ENCODE data around the gene CCL27.

Gene CCL27

DNA sequence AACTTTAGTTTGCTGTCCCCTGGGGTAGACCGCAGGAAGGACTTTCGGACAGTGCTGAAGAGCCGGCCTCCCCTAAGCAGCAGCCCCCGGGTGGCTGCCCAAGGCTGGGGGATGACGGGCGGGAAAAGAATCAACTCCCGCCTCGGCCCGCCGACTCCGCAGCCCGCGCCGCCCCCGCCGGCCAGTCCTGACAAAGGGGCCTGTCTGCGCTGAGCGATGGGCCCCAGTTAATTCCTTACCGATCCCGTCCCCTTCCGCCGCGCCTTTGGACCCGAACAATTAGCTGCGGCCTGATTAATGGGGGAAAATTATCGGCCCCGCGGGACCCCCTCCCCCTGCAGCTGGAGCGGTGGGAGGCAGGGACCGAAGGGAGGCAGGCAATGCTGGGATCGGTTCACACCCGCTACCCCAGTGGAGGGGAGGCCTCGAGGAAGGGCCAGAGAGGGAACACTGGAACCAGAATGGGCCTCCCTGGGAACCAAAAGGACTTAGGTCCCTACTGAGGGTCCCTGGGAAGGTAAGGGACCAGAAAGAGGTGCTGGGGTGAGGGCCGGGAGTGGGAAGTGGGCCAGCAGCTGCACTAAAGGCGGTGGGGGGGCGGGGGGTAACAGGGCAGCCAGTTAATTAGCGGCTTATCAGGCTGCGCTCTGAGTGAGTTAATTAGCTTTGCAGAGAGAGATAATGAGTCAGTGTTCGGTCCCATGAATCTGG is 37.8 kb downstream of the CCL27 start:
- DNase-seq = no peak

DNA sequence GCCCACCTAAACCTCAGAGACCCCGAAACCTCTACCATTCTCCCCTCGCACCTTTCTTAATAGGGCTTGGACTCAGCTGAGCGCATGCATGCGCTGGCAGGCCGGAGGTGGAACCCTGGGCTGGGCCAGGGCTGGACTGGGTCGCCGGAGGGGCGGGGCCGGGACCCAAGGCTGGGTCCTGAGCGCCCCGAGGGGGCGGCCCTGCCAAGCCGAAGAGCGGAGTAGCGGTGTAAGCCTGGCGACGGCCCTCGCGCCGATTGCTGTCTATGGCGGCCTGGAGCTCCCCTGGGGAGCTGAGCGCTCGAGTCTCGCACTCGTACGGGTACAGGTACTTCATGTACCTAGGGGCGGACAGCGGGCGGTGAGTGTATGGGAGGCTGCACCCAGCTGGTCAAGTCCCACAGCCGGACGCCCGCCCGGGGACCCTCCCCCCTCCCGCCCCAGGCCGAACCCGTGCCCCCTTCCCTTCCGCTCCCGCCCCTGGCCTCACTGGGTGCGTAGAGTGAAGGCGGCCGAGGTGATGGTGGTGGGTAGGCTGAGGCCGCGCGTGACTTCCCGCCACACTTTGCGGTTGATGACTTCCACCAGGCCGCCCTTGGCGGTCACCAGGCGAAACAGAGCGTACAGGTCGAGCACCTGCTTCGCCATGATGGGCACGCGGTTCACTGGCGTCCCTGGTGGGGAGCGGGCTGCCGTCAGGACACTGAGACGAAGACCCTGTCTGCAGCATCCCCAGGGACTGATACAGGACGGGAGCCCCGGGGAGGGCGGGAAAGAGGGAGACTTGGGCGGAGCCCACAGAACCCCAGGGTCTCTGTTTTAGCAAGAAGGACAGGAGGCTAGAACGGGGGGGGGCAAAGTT is 38.9 kb downstream of the CCL27 start:
- DNase-seq = no peak

DNA sequence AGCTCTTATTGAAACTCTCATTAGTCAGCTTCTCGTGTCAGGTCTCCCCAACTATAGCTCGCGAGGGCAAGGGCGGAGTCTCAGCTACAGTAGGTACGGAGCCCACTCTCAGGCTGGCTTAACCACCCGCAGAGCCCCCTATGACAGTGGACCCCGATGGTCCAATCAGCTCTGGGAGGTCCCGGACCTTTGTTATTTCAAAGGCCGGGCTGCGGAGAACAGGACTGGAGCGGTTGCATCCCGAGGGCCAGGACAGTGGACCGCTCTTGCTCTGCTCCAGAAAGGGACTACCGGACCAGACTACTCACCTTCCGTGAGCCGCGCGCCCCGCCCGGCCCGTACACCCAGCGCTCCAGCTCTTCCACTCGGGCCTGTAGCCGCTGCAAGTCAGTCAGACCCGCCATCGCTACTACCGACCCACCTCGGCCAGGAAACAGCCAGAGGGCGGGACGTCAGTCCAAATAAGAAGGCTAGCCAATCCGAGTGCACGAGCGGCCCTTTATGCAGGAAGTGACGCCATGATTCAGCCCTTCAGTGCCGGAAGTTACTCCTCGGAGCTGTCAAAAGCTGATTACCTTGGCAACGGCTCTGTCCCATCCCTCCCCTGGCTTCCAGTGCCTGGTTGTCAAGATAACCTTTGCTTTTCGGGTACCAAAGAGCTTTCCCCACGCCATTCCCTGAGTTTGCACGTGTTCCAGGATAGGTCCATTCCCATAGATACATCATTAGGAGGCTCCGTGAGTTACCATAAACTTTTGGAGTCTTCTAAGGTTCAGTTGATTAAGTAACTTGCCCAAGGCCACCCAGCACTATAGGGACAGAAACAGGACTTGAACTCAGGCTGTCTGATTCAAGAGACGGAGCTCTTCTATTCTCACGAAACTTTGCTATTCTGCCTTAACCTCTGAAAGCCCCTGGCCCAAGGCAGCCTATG is 42.1 kb downstream of the CCL27 start, which contains the start of gene DCTN3:
DCTN3 (minus strand) TSS at position 435 of the 934 bp plus-strand sequence; CDS start at position 404, 31 bp downstream.
- peak; percentile 96 to 97 for DNase-seq

DNA sequence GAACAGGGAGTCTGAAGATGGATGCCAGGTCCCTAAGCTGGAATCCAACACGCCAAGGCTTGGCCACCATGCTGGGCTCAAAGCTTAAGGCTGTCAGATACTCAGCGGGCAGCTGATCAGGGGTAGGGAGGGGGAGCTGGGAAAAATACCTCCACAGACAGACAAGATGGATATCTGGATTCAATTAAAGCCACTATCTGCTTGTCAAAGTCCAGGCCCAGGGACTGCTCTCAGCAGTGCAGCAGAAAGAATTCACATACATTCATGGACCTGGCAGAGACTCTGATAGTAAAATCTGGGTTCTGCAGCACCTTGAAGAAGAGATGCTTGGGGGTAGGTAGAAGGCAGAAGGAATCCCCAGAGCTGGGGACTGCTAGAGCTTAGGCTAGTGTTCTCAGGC is 47.3 kb downstream of the CCL27 start:
- no peak for DNase-seq

DNA sequence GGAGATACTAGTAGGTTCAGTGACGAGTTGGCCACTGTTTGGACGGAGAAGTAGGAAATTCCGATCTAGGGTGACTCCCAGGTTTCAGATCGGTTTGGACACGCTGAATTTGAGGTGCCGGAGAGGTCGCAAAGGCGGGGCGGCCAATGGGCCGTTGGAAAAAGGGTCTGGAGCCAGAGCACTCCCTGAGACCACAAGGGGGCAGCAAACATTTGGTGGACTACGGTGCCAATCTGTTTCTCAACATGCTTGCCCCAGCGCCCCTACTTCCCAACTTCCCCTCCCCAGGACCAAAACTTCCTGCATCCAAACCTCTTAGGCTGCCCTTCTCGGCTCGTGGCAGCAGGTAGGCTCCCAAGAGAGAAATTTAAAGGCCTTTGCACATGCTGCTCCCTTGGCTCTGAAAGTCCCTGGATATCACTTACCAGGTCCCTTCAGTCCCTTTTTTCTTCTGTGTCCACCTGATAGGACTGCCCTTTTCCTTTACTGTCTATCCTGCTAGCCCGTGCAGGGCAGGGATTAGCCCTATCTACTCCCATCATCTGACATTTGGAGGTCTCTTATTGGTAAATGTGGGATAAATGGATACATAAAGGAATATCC is 49.6 kb downstream of the CCL27 start:
- DNase-seq = peak; percentile 79 to 80
